ENCODE results near the gene TRIM44. TPM values are rescaled to one million over a fixed set of nuclear protein-coding genes. Genes with fewer than 3 reads are reported as not detected.

The TRIM44 gene
- total and polyA plus RNA-seq, 2 donors (not counting 3 experiments of a cell fraction or from before 2014, with no cell fraction given): 31.7 to 72.0 TPM

GRCh38 chr11:35740061-35740799 lies 77.7 kb downstream of the TRIM44 start:
- Histone ChIP-seq H3K4me1 (ENCODE audit: control insufficient read depth, extremely low read depth, insufficient read depth, low read length) (peaks cover 16% of the 10 kb centered on the region), H3K27me3 (ENCODE audit: control insufficient read depth in 2 of 2, insufficient read depth in 2 of 2, low read length in 2 of 2) (no peaks in the 10 kb centered on the region), H3K9ac (replicated peaks; ENCODE audit: extremely low read depth, insufficient read depth, low read length) (no peak overlapping the region), H3K79me2 (ENCODE audit: control insufficient read depth, insufficient read depth, low read length) (no peaks in the 10 kb centered on the region), H3K9me1 (replicated peaks; ENCODE audit: control insufficient read depth, extremely low read depth, insufficient read depth, low read length) (no peaks in the 10 kb centered on the region), H3K4me2 (ENCODE audit: insufficient read depth, low read length) (no peak overlapping the region), H2AFZ (ENCODE audit: low read depth, low read length) (no peak overlapping the region), H3K9me3 (replicated peaks; ENCODE audit: control insufficient read depth, insufficient read depth, low read length) (no peaks in the 10 kb centered on the region), H3K36me3 (ENCODE audit: control insufficient read depth in 2 of 2, extremely low read depth in 1 of 2, insufficient read depth in 2 of 2, low read length in 2 of 2) (peaks cover 2 to 3% of the 10 kb centered on the region in 2 experiments), H3K4me3 (replicated peaks in 1 of 3; ENCODE audit: insufficient read depth in 1 of 3, low read depth in 1 of 3, low read length in 3 of 3) (no peak overlapping the region), H4K20me1 (replicated peaks; ENCODE audit: control insufficient read depth, extremely low read depth, insufficient read depth, low read length) (no peaks in the 10 kb centered on the region), H3K27ac (ENCODE audit: insufficient read depth, low read depth, low read length) (no peak overlapping the region)
- intact Hi-C loops (cut with micrococcal nuclease) (no loop called here), dilution Hi-C loops (cut with MboI; ENCODE audit: extremely low pct_ligation_motif_present, low sequenced_read_pairs) (no loop called here)
- POLR2A ChIA-PET: no interaction called here
- no peak for FAIRE-seq
- BruUV-seq (replicated peaks): no TSS peak
- CTCF ChIA-PET: interaction anchor here (0.7 to 1.5 kb wide), 3 partner anchors 58 to 85 kb away, joined by 3 to 5 read pairs (median 3); partner anchors contain the start of gene TRIM44
- TF ChIP-seq FOS (IDR thresholded peaks at IDR 0.05; ENCODE audit: borderline replicate concordance, insufficient read depth, low read length) (no peak), MAX (IDR thresholded peaks at IDR 0.05; ENCODE audit: insufficient read depth, insufficient read length) (no peak), CTCF (IDR thresholded peaks at IDR 0.05; ENCODE audit: extremely low read depth in 1 of 2, insufficient read depth in 1 of 2, low read depth in 1 of 2, low read length in 2 of 2) (no peak), GATA2 (IDR thresholded peaks at IDR 0.05; ENCODE audit: insufficient read depth, insufficient read length, low read depth, low read length) (no peak), MYC (IDR thresholded peaks at IDR 0.05; ENCODE audit: low read depth, low read length) (no peak), EZH2 (IDR thresholded peaks at IDR 0.05; ENCODE audit: borderline replicate concordance, low read depth, low read length, severe bottlenecking) (no peak), POLR2A (IDR thresholded peaks at IDR 0.05; ENCODE audit: low read depth, low read length) (no peak), JUN (IDR thresholded peaks at IDR 0.05; ENCODE audit: borderline replicate concordance, insufficient read depth, insufficient read length, low read depth) (no peak), POLR2AphosphoS5 (IDR thresholded peaks at IDR 0.05; ENCODE audit: insufficient read depth, low read depth, low read length) (no peak)
- no peak for DNase-seq (ENCODE audit: low read depth, low spot score)
